ENCODE results near the gene ISG20.
"Not testable (repeated sequence)": the region's sequence is repeated elsewhere in the genome, so short reads cannot be mapped to it uniquely, and the experiment has no call there.

Gene ISG20

GRCh38 chr15:88636050-88636449 is 2.8 kb upstream of the ISG20 start:
- H3K27ac ChIP-seq = no peak overlapping the region
- DNase-seq = no peak
- TF ChIP-seq CTCF (IDR thresholded peaks at IDR 0.05; ENCODE audit: low read depth, low read length) = no peak

GRCh38 chr15:88636654-88637053 is 2.2 kb upstream of the ISG20 start:
- H3K36me3 ChIP-seq = peaks cover 32% of the 10 kb centered on the region
- no peak overlapping the region for H3K27ac ChIP-seq
- no peaks in the 10 kb centered on the region for H3K9me3 ChIP-seq (ENCODE audit: severe bottlenecking)
- no peak for TF ChIP-seq CTCF (IDR thresholded peaks at IDR 0.05; ENCODE audit: low read depth, low read length)
- no peak overlapping the region for H3K4me3 ChIP-seq (ENCODE audit: low read depth, low read length)
- peak; percentile 55 for DNase-seq
- H3K27me3 ChIP-seq (ENCODE audit: insufficient read depth, low read depth, severe bottlenecking) = no peaks in the 10 kb centered on the region

More at GRCh38 chr15:88636050-88636449, 2.8 kb upstream of the ISG20 start:
- no peaks in the 10 kb centered on the region for H3K9me3 ChIP-seq (ENCODE audit: severe bottlenecking)
- H3K27me3 ChIP-seq (ENCODE audit: insufficient read depth, low read depth, severe bottlenecking) = no peaks in the 10 kb centered on the region
- no peak overlapping the region for H3K4me3 ChIP-seq (ENCODE audit: low read depth, low read length)
- H3K36me3 ChIP-seq = peaks cover 38% of the 10 kb centered on the region

GRCh38 chr15:88637436-88637835 is 1.4 kb upstream of the ISG20 start:
- Histone ChIP-seq H3K27me3 (ENCODE audit: insufficient read depth, low read depth, severe bottlenecking) (no peaks in the 10 kb centered on the region), H3K27ac (no peak overlapping the region), H3K4me3 (ENCODE audit: low read depth, low read length) (no peak overlapping the region), H3K36me3 (peaks cover 24% of the 10 kb centered on the region), H3K9me3 (ENCODE audit: severe bottlenecking) (no peaks in the 10 kb centered on the region)
- DNase-seq = no peak
- no peak for TF ChIP-seq CTCF (IDR thresholded peaks at IDR 0.05; ENCODE audit: low read depth, low read length)

- H3K36me3 ChIP-seq = peaks cover 18% of the 10 kb centered on the region
- DNase-seq = no peak
- H3K27me3 ChIP-seq (ENCODE audit: insufficient read depth, low read depth, severe bottlenecking) = no peaks in the 10 kb centered on the region
- no peaks in the 10 kb centered on the region for H3K9me3 ChIP-seq (ENCODE audit: severe bottlenecking)
- peak overlapping the region; percentile 18; the same call in 1 of the 2 replicates for H3K4me3 ChIP-seq (ENCODE audit: low read depth, low read length)
- TF ChIP-seq CTCF (IDR thresholded peaks at IDR 0.05; ENCODE audit: low read depth, low read length) = no peak
- H3K27ac ChIP-seq = 0 out of 2 replicates have a peak overlapping the region, but pooled peaks have one; percentile 9
Observed at GRCh38 chr15:88637841-88638625, 783 bp upstream of the ISG20 start.

- Histone ChIP-seq H3K27me3 (ENCODE audit: insufficient read depth, low read depth, severe bottlenecking) (no peaks in the 10 kb centered on the region), H3K27ac (no peak overlapping the region), H3K9me3 (ENCODE audit: severe bottlenecking) (no peaks in the 10 kb centered on the region), H3K4me3 (ENCODE audit: low read depth, low read length) (no peak overlapping the region), H3K36me3 (no peaks in the 10 kb centered on the region)
- no peak for DNase-seq
- no peak for TF ChIP-seq CTCF (IDR thresholded peaks at IDR 0.05; ENCODE audit: low read depth, low read length)
Observed at GRCh38 chr15:88641959-88642452, 3.2 kb downstream of the ISG20 start.

GRCh38 chr15:88642514-88642913 is 3.7 kb downstream of the ISG20 start:
- not testable (repeated sequence) for DNase-seq; H3K9me3 ChIP-seq (ENCODE audit: severe bottlenecking); H3K36me3 ChIP-seq; H3K27me3 ChIP-seq (ENCODE audit: insufficient read depth, low read depth, severe bottlenecking); H3K4me3 ChIP-seq (ENCODE audit: low read depth, low read length); H3K27ac ChIP-seq

All from WERI-Rb-1 (cell line).